ENCODE measurements around the gene MAD1L1.

Gene MAD1L1

DNA sequence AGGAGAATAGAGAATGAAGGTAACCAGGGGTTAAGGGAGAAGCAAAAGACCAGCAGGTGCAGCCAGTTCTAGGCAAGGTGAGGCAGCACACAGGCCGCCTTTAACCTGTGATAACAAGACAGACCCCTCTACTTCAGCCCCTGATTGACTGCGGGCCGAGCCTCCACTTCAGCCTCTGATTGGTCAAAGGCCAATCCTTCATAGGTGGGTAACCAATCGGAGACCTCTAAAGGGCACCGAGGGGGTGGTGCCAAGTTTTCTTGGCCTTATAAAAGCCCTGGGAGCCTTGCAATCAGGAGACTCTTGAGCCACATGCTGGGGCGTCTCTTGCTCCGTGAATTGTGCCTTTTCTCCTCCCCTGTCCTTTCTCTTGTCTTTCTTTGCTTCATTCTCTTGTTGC, 463.9 kb downstream of the MAD1L1 start:
- ChIA-PET POLR2A (ENCODE audit: low non-redundant PET) (no interaction called here), CTCF (no interaction called here)
- TF ChIP-seq, protein P1, sequence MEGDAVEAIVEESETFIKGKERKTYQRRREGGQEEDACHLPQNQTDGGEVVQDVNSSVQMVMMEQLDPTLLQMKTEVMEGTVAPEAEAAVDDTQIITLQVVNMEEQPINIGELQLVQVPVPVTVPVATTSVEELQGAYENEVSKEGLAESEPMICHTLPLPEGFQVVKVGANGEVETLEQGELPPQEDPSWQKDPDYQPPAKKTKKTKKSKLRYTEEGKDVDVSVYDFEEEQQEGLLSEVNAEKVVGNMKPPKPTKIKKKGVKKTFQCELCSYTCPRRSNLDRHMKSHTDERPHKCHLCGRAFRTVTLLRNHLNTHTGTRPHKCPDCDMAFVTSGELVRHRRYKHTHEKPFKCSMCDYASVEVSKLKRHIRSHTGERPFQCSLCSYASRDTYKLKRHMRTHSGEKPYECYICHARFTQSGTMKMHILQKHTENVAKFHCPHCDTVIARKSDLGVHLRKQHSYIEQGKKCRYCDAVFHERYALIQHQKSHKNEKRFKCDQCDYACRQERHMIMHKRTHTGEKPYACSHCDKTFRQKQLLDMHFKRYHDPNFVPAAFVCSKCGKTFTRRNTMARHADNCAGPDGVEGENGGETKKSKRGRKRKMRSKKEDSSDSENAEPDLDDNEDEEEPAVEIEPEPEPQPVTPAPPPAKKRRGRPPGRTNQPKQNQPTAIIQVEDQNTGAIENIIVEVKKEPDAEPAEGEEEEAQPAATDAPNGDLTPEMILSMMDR (conservative IDR thresholded peaks at IDR 0.05; ENCODE audit: low read depth) = no peak
- peak; percentile 51 for DNase-seq (ENCODE audit: low spot score)
- no peak overlapping the region for H3K27ac ChIP-seq

DNA sequence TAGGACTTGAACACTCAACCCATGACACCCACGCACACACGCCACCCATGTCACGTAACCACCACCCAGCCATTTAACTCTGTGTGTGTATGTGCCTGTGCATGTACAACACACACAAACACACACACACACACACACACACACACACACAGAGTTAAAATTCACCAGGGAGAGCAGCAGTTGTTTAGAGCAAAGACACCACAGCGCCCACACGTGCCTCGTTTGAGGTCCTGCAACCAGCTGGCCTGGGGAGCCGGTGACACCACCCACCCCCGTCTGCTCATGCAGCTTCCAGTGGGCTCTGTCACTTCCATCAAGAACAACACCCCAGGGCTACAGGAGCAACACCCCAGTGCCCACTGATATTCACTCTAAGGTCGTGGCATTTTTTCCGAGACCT, 465.2 kb downstream of the MAD1L1 start:
- DNase-seq (ENCODE audit: low spot score) = no peak
- TF ChIP-seq, protein P1 (conservative IDR thresholded peaks at IDR 0.05; ENCODE audit: low read depth) = no peak
- ChIA-PET POLR2A (ENCODE audit: low non-redundant PET) (no interaction called here), CTCF (interaction anchor here (0.6 to 0.7 kb wide), 2 partner anchors 81 to 103 kb away, joined by 3 to 4 read pairs; no protein-coding TSS in a partner anchor)
- no peak overlapping the region for H3K27ac ChIP-seq

Measured in RWPE1 (cell line).